ENCODE data around the gene NYAP1.

Gene NYAP1

DNA sequence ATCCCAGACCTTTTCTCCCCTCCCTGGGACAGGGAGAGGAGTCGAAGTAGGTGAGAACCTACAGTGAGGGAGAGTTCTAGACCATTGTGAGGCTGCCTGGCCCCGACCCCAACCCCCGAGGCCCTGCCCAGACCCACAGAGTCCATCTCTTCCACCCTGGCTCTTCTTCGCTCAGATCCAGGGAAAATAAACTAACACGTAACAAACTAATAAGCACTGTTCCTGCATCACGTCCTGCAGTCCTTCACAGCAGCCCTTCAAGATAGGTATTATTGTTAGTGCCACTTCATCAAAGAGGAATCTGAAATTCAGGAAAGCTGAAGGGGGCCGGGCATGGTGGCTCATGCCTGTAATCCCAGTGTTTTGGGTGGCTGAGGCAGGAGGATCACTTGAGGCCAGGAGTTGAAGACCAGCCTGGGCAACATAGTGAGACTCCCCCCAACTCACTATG, 19.5 kb upstream of the NYAP1 start, which contains the start of gene SPACDR:
Gene SPACDR, minus strand, starts transcription at position 51 of the 451 bp plus-strand sequence. CDS start 235 bp downstream, outside the sequence.
- no peak for DNase-seq

DNA sequence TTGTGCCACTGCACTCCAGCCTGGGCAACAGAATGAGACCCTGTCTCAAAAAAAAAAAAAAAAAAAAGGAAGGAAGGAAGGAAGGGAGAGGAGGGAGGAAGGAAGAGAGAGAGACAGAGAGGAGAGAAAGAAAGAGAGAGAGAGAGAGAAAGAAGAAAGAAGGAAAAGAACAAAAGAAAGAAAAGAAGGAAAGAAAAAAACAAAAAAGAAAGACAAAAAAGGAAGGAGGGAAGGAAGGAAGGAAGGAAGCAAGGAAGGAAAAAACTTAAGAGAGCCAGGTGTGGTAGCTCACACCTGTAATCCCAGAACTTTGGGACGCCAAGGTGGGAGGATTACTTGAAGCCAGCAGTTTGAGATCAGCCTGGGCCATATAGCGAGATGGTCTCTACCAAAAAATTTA, 18.9 kb upstream of the NYAP1 start:
- no peak for DNase-seq

- no peak for DNase-seq
Observed at GRCh38 chr7:100465299-100465698, 18.4 kb upstream of the NYAP1 start.

DNA sequence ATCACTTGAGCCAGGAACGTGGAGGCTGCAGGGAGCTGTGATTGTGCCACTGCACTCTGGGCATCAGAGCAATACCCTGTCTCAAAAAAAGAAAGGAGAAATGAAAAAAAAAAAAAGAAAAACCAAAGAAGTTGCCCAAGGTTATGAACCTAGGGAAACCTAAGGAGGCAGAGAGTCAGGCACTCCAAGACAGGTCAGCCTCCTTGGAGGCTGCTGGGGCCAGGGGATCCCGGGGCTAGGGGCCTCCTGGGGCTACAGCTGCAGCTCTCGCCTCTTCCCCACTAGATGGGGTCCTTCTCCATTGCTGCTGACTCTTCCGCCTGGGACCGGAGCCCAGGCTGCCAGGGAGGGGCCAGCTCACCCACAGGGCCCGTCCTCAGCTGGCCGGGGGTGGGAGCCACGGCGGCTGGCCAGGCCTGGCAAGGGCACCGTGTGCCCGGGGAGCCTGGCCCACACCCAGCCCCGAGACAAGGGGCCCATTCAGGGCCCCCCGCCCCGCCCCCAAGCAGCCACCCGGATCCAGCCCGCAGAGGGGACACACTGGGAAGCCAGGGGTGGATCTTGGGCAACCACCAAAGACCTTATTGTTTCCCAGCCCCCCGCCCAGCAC, 17.9 kb upstream of the NYAP1 start:
- DNase-seq: peak; percentile 57

DNA sequence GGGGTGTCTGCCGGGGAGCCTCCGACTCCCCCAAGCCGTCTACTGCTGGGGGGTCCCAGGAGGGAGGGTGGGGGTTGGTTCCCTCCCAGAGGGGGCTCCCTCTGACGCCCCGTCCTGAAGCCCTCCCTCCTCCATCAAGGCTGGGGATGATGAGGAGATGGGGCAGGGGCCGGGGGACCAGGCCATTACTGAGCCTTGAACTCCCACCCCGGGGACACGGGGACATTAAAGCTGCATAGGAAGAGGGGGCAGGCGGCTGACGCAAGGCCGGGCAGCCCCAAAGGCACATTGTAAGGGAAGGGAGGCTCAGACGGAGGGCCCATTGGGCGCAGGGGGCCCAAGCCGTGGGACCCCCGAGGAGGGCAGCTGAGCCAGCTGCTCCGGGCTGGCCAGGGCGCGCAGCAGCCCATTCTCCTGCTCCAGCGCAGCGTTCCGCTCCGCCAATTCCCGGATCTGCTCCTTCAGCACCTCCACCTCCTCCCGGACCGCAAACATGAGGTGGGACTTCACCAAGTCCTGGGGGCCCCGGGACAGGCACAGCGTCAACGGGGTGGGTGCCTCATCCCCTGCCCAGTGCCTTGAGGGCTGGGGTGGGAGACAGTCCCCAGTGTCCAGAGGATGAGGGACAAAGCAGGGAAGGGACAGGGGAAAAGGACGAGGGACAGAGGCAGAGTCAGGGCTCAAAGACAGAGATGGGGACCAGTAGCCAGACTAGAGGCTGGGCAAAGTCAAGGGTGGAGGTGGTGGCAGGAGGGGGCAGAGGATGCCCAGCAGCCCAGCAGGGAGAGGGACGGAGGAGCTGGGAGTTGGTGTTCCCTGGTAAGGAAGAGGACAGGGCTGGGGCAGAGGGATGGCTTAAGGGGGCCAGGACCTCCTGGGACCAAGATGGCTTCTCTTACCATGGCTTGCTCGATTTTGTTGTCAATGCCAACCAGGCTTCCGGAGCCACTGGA, 16.8 kb upstream of the NYAP1 start:
- DNase-seq: no peak

GRCh38 chr7:100467638-100468373, 15.9 kb upstream of the NYAP1 start:
- no peak for DNase-seq

- peak; percentile 63 for DNase-seq
Observed at GRCh38 chr7:100469227-100470044, 14.3 kb upstream of the NYAP1 start.

DNA sequence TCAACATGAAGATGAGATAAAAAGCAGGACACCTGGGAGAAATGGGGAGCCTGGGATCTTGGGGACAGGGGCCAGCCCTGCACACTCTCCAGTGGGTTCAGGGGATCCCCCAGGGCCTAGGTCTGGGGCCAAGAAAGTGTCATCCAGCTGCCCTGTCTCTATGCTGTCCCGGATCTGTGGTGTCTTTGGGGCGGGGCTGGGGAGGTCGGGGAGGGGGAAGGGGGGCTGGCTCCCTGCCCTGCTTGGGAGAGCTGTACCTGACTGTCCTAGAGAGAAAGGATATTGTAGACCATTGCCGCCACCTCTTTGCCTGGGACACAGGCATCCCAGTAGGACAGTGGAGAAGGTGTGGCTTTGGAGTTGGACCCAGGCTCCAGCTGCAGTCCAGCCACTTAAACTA, 12.7 kb upstream of the NYAP1 start:
- DNase-seq: no peak

DNA sequence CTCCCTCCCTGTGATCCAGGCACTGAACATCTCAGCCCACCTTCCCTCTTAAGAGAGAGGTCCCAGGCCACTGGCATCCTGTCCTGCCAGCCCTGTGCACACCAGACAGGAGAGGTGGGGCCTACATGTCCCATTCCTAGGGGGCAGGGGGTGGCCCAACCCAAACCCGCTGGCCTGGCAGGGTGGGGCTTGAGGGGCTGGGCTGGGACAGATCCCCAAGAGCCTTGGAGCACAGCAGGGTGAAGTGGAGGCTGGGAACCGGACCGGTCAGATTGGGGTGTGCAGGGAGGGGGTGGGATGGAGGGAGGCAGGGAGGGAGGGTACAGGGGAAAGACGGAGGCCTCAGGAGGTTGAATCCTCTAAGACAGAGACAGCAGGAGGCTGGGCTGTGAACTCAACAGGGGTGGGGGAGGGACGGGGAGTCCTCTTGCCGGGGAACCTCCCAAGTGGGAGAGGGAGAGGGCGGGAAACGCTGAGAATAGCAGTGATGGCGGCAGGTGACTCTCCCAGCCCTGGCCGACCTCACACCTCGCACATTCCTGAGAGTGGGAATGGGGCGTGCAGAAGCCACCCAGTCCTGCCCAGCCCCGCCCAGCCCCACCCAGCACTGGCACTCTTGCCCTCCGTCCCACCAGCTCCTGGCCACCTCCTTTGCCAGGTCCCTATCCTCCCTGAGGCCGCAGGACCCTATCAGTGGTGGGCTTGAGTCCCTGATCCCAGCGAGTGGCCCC, 11.4 kb upstream of the NYAP1 start:
- no peak for DNase-seq

DNA sequence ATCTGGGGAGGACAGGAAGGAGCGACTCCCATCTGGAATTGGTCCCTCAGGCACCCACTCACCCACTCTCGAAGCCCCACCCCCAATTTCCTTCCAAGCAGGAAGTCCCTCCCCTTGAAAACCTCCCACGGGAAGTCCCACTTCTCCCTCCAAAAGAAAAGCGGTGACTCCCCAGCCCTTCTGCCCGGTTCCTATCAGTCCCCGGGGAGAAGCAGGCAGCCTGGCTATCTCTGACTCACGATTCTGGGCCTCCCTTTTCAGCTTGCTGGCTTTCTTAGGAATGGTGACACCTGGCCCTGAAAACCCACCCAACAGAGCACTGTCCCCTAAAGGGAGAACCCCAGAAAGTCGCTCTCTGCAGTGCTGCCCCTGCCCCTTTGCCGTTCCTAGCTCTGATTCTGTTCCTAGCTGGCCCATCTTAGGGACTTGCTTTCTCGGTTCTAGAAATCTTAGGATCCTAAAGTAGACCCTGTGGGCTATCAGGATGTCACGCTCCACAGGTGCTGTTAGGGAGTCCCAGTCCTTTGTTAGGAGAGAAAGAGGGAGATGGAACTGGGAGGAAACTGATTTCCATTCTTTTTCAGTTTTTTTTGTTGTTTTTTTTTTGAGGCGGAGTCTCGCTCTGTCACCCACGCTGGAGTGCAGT, 10.8 kb upstream of the NYAP1 start:
- DNase-seq: peak; percentile 47

GRCh38 chr7:100475549-100475948, 8.2 kb upstream of the NYAP1 start:
- DNase-seq: no peak

DNA sequence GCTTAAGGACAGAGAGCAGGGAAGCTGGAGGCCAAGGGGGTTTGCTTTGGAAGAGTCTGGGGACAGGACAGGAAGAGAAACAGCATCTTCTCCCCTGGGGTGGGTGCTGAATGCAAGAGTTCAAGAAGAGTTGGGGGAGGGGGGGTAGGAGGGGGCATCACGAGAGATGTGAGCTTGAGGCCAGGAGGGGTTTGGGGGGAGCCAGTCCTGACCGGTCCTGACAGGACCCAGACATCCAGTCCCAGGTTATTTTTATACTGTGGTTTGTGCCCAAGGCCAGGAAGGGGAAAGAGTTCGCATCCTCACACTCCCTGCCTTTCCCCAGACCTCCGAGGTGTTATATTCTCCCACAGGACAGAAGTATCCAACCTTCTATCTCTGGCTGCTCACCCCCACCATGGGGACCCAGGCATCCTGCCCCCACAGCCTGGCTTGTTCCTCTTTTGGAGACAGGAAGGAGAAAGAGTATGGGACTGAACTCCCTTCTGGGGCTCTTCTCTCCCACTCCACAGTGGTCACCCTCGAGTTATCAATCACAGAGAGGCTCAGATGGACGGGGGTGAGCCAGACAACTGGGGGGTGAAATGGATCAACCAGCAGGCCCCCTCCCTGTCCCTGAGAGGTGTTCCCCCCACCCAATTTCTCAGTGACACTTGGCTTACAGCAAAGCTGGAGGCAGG, 7.5 kb upstream of the NYAP1 start:
- DNase-seq: no peak

- no peak for DNase-seq
Observed at GRCh38 chr7:100476903-100477870, 6.5 kb upstream of the NYAP1 start.

DNA sequence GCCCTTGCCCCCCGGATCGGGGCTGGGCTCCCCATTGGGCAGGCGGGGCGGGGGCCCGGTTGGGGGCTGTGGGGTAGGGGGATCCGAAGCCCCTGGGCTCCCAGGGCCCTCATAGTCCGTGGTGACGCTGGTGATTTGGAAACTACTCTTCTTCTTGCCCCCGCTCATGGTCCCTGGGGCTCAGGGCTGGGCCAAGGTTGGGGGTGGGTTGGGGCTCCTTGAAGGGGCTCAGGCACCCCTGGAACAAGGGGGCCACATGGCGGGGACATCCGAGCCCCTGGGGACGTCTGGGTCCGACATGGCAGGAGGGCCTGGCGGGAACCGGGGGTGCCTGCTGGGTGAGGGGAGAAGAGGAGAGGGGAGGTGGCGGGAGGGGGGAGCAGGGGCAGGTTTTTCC, 5.9 kb upstream of the NYAP1 start:
- no peak for DNase-seq

DNA sequence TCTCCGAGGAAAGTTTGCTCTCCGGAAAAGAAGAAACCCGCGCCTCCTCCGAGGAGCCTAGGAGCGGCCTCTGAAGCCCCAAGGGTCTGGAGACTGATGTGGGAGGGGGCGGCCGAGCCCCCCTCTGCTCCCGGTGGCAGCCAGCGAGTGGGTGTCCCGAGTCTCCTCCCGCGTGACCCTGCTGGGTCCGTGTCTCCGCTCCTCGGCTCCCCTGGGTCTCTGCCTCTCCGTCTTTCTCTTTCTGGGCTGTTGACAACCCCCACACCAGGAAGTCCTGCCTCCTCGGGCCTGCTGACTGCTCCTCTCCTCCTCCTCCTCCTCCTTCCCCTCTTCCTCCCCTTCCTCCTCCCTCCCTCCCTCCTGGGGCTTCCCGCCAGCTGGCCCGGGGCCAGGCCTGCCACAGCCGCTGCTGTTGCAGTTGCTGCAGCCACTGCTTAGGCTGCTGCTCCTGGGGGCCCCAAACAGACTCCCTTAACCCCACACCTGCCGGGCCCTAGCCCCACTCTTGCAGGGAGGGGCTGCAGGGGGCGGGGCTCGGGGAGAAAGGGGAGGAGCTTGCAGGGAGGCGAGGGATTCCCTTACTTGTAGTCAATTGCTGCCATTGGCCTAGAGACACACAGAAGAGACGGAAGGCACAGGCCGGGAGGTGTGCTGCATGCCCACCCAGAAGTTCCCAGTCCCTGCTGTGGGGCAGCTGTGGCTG, 4.6 kb upstream of the NYAP1 start, which contains the start of gene TSC22D4:
Gene TSC22D4, minus strand, starts transcription at position 257 of the 703 bp plus-strand sequence. CDS start 1,176 bp downstream, outside the sequence.
- DNase-seq: peak; percentile 95

DNA sequence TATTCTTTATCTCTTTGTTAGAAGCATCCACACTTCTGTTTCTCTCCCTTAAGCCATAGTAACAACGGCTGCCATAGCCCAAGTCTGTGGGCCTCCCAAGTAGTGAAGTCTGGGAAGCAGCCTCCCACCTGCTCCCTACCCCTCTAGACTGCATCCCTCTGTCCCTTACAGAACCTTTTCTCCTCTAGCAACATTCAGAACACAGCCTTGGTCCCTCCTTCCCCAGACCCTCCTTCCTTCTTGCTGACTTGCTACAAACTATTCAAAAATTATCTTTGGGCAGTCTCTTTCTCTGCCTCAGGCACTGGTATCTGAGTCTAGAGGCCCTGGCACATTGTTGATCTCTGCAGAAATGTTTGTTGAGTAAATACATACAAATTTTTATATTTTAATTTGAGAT, 2.3 kb upstream of the NYAP1 start:
- DNase-seq: no peak

DNA sequence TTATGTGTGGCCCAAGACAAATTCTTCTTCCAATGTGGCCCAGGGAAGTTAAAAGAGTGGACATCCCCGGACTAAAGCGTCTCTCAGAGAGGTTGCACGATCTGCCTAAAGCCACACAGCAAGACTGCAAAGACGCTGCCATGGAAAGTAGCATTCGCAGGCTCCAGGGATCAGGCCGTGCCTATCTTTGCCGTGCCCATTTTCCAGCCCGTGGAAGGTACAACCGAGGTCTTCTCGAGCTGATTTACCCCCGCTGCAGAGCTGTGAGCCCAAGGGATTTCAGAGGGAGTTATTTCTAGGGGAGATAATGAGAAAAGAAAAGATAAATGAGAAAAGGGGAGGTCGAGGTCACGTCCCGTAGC, 1.0 kb upstream of the NYAP1 start:
- DNase-seq: no peak

GRCh38 chr7:100483090-100483721, 521 bp upstream of the NYAP1 start:
- DNase-seq: peak; percentile 62
